Transverse colon (tissue), 4 donors: ENCODE results near the gene RSAD1. TPM values are rescaled to one million over a fixed set of nuclear protein-coding genes. Genes with fewer than 3 reads are reported as not detected.

Experiments
- DNase-seq: peaks from one replicate; pipeline ENCODE4 v3.0.0-alpha.2; 2019
- H3K27ac ChIP-seq, 4 donors: fragments of 200-600 bp; sonication (generic); 2 replicates each; pipeline ENCODE4 v1.5.1; 2016 to 2018; ENCODE audit warnings: inconsistent platforms in 4 of 4
- H3K27me3 ChIP-seq: fragments of 200-600 bp; sonication (generic); 2 replicates; pipeline ENCODE4 v1.5.1; 2017; ENCODE audit warnings: inconsistent platforms
- H3K36me3 ChIP-seq, 4 donors: fragments of 200-600 bp; sonication (generic); 2 replicates each; pipeline ENCODE4 v1.5.1; 2017 to 2019; ENCODE audit warnings: inconsistent platforms in 4 of 4
- H3K4me1 ChIP-seq, 4 donors: fragments of 200-600 bp; sonication (generic); 2 replicates each; pipeline ENCODE4 v1.5.1; 2017 to 2020; ENCODE audit warnings: inconsistent platforms in 4 of 4
- H3K4me3 ChIP-seq, 4 donors: fragments of 200-600 bp; sonication (generic); 1 replicate in 1 of 4; 2 replicates in 3 of 4; pipeline versions ENCODE4 v1.5.1 to v1.6.1; 2017 to 2019; ENCODE audit warnings: inconsistent platforms in 4 of 4
- H3K9me3 ChIP-seq, 2 donors: fragments of 200-600 bp; sonication (generic); 2 replicates each; pipeline ENCODE4 v1.5.1; 2017 to 2019; ENCODE audit warnings: inconsistent platforms in 2 of 2
- EP300 ChIP-seq: sonication (generic); formaldehyde crosslinking; IDR thresholded peaks from one replicate; pipeline ENCODE4 v1.6.1; 2017; ENCODE audit warnings: antibody characterized with exemption, low read depth
- POLR2A ChIP-seq: fragments of 450-650 bp; IDR thresholded peaks from one replicate; pipeline ENCODE4 v1.6.1; 2016; ENCODE audit warnings: antibody characterized with exemption, mild to moderate bottlenecking, moderate library complexity
- POLR2AphosphoS5 ChIP-seq, 3 donors: sonication (generic); formaldehyde crosslinking; IDR thresholded peaks; one replicate each; pipeline ENCODE4 v1.6.1; 2016; ENCODE audit warnings: antibody characterized with exemption in 3 of 3
- WGBS, 2 donors: methylation state at CpG; one replicate each; pipeline ENCODE4 v1.1.5; 2018; ENCODE audit warnings: low coverage in 1 of 2; 5-methylcytosine and 5-hydroxymethylcytosine counted together
- in situ Hi-C, 4 donors: fragments of 200-750 bp; cut with MboI; loops; one replicate each; pipeline versions ENCODE4 v1.15.0 to v1.15.1; 2017; ENCODE audit warnings: low sequenced_read_pairs in 3 of 4, low pct_ligation_motif_present in 1 of 4, low pct_unique_long_range_greater_than_20kb in 1 of 4
- intact Hi-C: fragments of 100-400 bp; cut with DNase I; formaldehyde crosslinking; loops from one replicate; pipeline ENCODE4 v1.15.1; 2023; ENCODE audit warnings: low total_unique reads
- total RNA-seq, 4 donors: library from RNA; depleted of rRNA; stranded (reverse); fragments of >200 nt; gene quantifications; one replicate each; pipeline ENCODE4 v1.1.0, GENCODE V29; 2016
- TF ChIP-seq, protein P1 (sequence below), 5 experiments: fragments of 200-600 bp in 3 of 5; fragments of 450-650 bp in 2 of 5; sonication (generic) in 3 of 5; IDR thresholded peaks; 1 replicate in 2 of 5; 2 replicates in 3 of 5; pipeline ENCODE4 v1.5.1; 2016 to 2017; ENCODE audit warnings: antibody characterized with exemption in 5 of 5, inconsistent platforms in 3 of 5, mild to moderate bottlenecking in 2 of 5, moderate library complexity in 1 of 5

Gene RSAD1
- total RNA-seq, 4 donors from 2014 or later, result 19.1 to 35.6 (median 28.2) TPM

- Histone ChIP-seq H3K27me3 (no peaks in the 10 kb centered on the region), H3K4me3 (no peak overlapping the region), H3K27ac (no peak overlapping the region), H3K4me1 (peaks cover 3 to 7% (median 4%) of the 10 kb centered on the region in 4 donors), H3K36me3 (peaks cover 0 to 16% (median 5%) of the 10 kb centered on the region in 4 donors), H3K9me3 (no peaks in the 10 kb centered on the region)
- intact Hi-C loops (loop anchor here (10.0 kb wide), 1 partner anchor 57 kb away; the partner anchor contains the start of gene SPATA20), in situ Hi-C loops (loop anchor here in 1 of 4 donors (10.0 kb wide), 1 partner anchor 57 kb away; the partner anchor contains the start of gene SPATA20)
- TF ChIP-seq POLR2AphosphoS5 (IDR thresholded peaks at IDR 0.05) (no peak), EP300 (no peak), POLR2A (no peak)
- TF ChIP-seq, protein P1, sequence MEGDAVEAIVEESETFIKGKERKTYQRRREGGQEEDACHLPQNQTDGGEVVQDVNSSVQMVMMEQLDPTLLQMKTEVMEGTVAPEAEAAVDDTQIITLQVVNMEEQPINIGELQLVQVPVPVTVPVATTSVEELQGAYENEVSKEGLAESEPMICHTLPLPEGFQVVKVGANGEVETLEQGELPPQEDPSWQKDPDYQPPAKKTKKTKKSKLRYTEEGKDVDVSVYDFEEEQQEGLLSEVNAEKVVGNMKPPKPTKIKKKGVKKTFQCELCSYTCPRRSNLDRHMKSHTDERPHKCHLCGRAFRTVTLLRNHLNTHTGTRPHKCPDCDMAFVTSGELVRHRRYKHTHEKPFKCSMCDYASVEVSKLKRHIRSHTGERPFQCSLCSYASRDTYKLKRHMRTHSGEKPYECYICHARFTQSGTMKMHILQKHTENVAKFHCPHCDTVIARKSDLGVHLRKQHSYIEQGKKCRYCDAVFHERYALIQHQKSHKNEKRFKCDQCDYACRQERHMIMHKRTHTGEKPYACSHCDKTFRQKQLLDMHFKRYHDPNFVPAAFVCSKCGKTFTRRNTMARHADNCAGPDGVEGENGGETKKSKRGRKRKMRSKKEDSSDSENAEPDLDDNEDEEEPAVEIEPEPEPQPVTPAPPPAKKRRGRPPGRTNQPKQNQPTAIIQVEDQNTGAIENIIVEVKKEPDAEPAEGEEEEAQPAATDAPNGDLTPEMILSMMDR (IDR thresholded peaks at IDR 0.05), result no peak
- whole genome bisulfite sequencing, 2 donors, result 76 to 84% methylated on average over 3 to 16 of the region's 17 CpGs
- no peak for DNase-seq
Observed at GRCh38 chr17:50487213-50488096, 8.8 kb downstream of the RSAD1 start.

DNA sequence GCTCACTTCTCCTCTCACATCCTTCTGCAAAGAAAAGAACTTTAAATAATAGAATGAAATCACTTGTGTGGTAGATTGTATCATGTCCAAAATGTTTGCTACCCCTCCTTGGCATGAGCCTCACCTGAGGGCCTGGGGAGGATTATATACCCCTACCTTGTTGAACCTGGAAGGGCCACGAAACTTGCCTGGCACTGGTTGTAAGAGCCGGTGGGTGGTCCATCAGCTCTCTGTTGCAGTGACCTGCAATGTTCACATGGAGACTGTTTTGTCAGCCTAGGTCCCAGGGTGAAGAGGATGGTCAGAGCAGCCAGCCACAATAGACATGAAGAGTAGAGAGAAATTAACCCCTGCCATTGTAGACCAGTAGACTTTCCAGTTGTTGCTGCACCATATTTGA, 10.2 kb downstream of the RSAD1 start:
- no peak overlapping the region for H3K4me3 ChIP-seq
- no peaks in the 10 kb centered on the region for H3K9me3 ChIP-seq
- peaks cover 0 to 8% (median 3%) of the 10 kb centered on the region in 4 donors for H3K36me3 ChIP-seq
- 93% methylated on average over 2 of the region's 2 CpGs; no CpG with 5 or more reads in 1 of the 2 donors for WGBS, 2 donors
- H3K27me3 ChIP-seq, result no peaks in the 10 kb centered on the region
- no peak for DNase-seq
- no peaks in the 10 kb centered on the region for H3K4me1 ChIP-seq
- intact Hi-C loops, result loop anchor here (10.0 kb wide), 1 partner anchor 56 kb away; the partner anchor contains the start of gene SPATA20
- in situ Hi-C loops, result loop anchor here in 1 of 4 donors (10.0 kb wide), 1 partner anchor 56 kb away; the partner anchor contains the start of gene SPATA20
- TF ChIP-seq EP300, result no peak
- TF ChIP-seq POLR2A, result no peak
- TF ChIP-seq POLR2AphosphoS5 (IDR thresholded peaks at IDR 0.05), result no peak
- TF ChIP-seq, protein P1 (IDR thresholded peaks at IDR 0.05), result no peak
- H3K27ac ChIP-seq, result no peak overlapping the region

DNA sequence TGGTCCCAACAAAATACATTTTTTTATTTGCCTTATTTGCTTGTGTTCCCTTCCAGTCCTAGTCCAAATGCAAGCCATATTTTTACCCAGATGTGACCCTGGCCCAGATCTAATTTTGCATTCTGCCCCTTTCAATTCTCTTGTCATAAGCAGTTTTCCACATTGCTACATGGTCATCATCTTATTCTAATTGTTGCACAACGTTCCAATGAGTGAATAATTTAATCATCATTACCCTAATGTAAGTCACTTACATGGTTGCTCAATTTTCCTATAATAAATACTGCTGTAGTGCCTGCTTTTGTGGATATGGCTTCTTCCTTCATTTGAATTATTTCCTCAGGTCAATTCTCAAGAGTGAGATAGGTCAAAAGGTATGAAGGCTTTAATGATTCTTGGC, 12.8 kb downstream of the RSAD1 start:
- Histone ChIP-seq H3K27ac (no peak overlapping the region), H3K36me3 (no peaks in the 10 kb centered on the region), H3K9me3 (no peaks in the 10 kb centered on the region), H3K4me3 (no peak overlapping the region), H3K27me3 (no peaks in the 10 kb centered on the region), H3K4me1 (no peaks in the 10 kb centered on the region)
- WGBS, 2 donors, result 48 to 75% methylated on average over 1 of the region's 1 CpG
- no peak for DNase-seq
- intact Hi-C loops (no loop called here), in situ Hi-C loops (no loop called here)
- TF ChIP-seq POLR2AphosphoS5 (IDR thresholded peaks at IDR 0.05), result no peak
- TF ChIP-seq EP300, result no peak
- TF ChIP-seq POLR2A, result no peak
- TF ChIP-seq, protein P1 (IDR thresholded peaks at IDR 0.05), result no peak

DNA sequence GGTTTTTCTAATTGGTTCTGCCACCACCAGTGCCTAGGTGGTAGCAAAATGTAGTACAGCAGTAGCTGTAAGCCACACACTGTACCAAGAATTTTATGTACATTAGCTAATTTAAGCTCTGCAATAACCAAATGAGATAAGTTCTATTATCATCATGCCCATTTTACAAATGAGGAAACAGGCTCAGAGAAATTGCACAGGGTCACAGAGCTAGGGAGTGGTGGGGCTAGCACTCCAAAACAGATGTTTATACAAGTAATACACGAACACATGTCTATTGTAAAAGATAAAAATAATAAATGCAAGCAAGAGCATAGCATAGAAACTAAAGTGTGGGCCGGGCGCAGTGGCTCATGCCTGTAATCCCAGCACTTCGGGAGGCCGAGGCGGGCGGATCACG, 13.6 kb downstream of the RSAD1 start:
- H3K36me3 ChIP-seq, result no peaks in the 10 kb centered on the region
- intact Hi-C loops, result no loop called here
- 88 to 89% methylated on average over 8 of the region's 8 CpGs for WGBS, 2 donors
- no peak for DNase-seq
- no peaks in the 10 kb centered on the region for H3K9me3 ChIP-seq
- no peak overlapping the region for H3K27ac ChIP-seq
- no peaks in the 10 kb centered on the region for H3K4me1 ChIP-seq
- H3K27me3 ChIP-seq, result no peaks in the 10 kb centered on the region
- no peak overlapping the region for H3K4me3 ChIP-seq
- TF ChIP-seq POLR2AphosphoS5 (IDR thresholded peaks at IDR 0.05) (no peak), EP300 (no peak), POLR2A (no peak)
- TF ChIP-seq, protein P1 (IDR thresholded peaks at IDR 0.05), result no peak
- in situ Hi-C loops, result no loop called here
